ENCODE results near the gene MEIS2.

- no peak for TF ChIP-seq CTCF (IDR thresholded peaks at IDR 0.05; ENCODE audit: insufficient read depth, low read length)
- TF ChIP-seq REST (IDR thresholded peaks at IDR 0.05; ENCODE audit: insufficient replicate concordance, low read depth), result no peak
These were observed 29.2 kb downstream of the MEIS2 start for GRCh38 chr15:37071134-37071533.
